Sigmoid colon (tissue), 4 donors: Measurements from ENCODE around the gene FRMPD4.

Source experiments
- CTCF ChIP-seq, 4 experiments: fragments of 450-650 bp in 3 of 4; fragments of 200-600 bp in 1 of 4; IDR thresholded peaks; one replicate each; pipeline ENCODE4 v1.5.1; 2016 to 2019; ENCODE audit warnings: antibody characterized with exemption in 4 of 4, mild to moderate bottlenecking in 3 of 4, moderate library complexity in 2 of 4
- EP300 ChIP-seq, 4 donors: sonication (generic); formaldehyde crosslinking; IDR thresholded peaks; one replicate each; pipeline ENCODE4 v1.6.1; 2017; ENCODE audit warnings: antibody characterized with exemption in 4 of 4
- POLR2A ChIP-seq, 2 donors: fragments of 450-650 bp; IDR thresholded peaks; one replicate each; pipeline ENCODE4 v1.6.1; 2016; ENCODE audit warnings: antibody characterized with exemption in 2 of 2, mild to moderate bottlenecking in 2 of 2, moderate library complexity in 2 of 2

DNA sequence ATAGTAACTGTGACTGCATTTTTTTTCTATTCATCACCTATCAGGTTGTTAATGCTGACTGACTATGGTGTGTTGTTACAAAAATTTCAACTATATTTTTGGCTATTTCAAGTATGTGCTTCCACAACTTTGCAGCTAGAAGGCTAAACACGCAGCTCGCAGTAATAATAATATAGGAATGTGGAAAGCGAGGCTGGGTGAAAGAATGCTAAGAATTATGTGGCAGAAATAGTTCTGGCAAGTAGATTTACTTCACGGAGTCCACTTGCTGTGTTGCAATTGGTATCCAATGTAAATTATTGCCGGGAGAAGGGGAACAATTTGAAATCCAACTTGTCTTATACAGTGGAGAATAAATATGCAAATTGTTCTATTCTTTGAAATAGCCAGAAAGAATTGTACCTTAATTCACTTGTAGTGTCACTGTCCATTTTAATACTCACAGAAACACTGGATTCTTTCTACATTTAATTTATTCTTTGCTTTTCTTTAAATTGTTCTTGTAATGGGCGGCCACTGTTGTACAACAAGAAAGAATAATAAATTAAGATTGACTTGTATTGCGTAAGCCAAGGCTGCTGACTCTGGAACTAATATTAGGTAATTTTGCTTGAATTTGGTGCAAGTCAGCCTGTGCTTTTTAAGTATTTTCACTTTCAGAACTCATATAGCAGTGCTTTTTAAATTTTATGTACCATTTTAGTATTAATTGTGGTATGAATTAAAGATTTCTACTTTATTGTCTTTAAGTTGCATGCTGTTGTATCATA lies 154.9 kb downstream of the FRMPD4 start:
- TF ChIP-seq POLR2A (IDR thresholded peaks at IDR 0.05) (no peak), EP300 (IDR thresholded peaks at IDR 0.05) (no peak), CTCF (IDR thresholded peaks at IDR 0.05) (no peak)
